Breast epithelium (tissue), 3 donors: ENCODE data around the gene SNRPD3.

Experiments used
- POLR2A ChIP-seq: fragments of 450-650 bp; IDR thresholded peaks from one replicate; pipeline ENCODE4 v1.6.1; 2016; ENCODE audit warnings: antibody characterized with exemption, mild to moderate bottlenecking, moderate library complexity
- POLR2AphosphoS5 ChIP-seq, 3 donors: sonication (generic); formaldehyde crosslinking; IDR thresholded peaks; one replicate each; pipeline ENCODE4 v1.6.1; 2017; ENCODE audit warnings: antibody characterized with exemption in 3 of 3
- TF ChIP-seq, protein P1 (sequence below), 3 donors: fragments of 450-650 bp; IDR thresholded peaks; one replicate each; pipeline ENCODE4 v1.5.1; 2016 to 2017; ENCODE audit warnings: antibody characterized with exemption in 3 of 3, mild to moderate bottlenecking in 3 of 3, moderate library complexity in 3 of 3

DNA sequence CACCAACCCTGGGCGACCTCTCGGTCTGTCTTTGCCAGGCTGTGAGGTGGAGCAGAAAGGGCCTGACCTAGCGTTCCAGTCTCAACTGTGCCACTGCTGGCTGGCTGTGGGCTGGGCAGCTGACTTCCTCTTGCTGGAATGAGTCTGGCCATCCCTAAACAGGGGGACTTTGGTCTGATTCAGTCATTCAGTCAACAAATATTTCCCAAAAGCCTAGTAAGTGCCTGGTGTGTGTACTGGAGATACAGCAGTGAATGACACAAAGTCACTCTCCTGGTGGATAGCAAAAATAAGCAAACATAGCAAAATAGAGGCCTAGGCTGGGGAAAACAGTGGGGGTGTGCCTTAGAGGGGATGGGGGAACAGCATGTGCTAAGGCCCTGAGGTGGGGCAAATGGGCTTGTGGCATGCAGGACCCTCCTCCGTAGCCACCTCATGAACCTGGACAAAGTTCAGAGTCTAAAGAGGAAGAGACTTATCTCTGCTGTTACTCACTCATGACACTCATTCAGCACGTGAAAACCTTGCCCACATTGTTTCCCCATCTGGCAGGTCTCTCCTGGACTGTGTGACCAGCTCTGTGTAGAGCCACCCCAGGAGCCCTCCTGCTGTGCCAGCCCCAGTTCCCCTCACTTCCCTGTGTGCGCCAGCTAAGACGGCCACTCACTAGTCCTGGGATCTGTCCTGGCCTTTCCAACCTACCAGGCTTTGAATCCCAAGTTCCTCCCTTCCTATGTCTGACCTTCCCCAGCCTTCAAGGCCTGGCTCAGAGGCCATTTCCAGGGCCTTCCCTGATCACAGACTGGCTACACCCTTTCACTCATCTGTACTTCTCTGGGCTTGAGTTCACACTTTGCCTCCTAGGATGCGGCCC, 5.5 kb upstream of the SNRPD3 start:
- TF ChIP-seq, protein P1, sequence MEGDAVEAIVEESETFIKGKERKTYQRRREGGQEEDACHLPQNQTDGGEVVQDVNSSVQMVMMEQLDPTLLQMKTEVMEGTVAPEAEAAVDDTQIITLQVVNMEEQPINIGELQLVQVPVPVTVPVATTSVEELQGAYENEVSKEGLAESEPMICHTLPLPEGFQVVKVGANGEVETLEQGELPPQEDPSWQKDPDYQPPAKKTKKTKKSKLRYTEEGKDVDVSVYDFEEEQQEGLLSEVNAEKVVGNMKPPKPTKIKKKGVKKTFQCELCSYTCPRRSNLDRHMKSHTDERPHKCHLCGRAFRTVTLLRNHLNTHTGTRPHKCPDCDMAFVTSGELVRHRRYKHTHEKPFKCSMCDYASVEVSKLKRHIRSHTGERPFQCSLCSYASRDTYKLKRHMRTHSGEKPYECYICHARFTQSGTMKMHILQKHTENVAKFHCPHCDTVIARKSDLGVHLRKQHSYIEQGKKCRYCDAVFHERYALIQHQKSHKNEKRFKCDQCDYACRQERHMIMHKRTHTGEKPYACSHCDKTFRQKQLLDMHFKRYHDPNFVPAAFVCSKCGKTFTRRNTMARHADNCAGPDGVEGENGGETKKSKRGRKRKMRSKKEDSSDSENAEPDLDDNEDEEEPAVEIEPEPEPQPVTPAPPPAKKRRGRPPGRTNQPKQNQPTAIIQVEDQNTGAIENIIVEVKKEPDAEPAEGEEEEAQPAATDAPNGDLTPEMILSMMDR (IDR thresholded peaks at IDR 0.05): no peak
- TF ChIP-seq POLR2A: no peak
- no peak for TF ChIP-seq POLR2AphosphoS5 (IDR thresholded peaks at IDR 0.05)
